Hematopoietic multipotent progenitor cell treated with erythropoietin and hydrocortisone succinate and interleukin-3 and kit ligand, for 6 days (in vitro differentiated cells): Measurements from ENCODE around the gene CFAP45.

Experiments used
- DNase-seq: peaks from one replicate; pipeline ENCODE4 v3.0.0-alpha.2; 2015

CFAP45 gene

GRCh38 chr1:159870704-159871103 is 29.3 kb downstream of the CFAP45 start:
- no peak for DNase-seq

DNA sequence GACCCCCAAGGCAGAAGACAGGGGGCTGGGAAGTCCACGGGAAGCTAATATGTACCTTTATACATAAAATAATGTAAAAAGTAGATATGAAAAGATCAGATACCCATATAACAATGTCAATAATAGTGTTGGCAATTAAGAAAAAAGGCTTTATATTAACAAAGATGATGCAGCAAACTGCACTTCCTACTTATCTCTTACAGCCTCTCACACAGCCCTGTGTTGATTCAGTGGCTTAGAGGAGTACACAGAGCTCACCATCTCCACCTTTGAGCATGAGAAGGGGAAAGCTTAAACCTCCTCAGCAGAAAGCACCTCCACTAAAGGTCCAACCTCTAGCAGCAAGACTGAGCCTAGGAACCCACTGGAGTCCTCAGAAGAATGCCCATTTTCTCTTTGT is 30.4 kb downstream of the CFAP45 start:
- DNase-seq = peak; percentile 60

DNA sequence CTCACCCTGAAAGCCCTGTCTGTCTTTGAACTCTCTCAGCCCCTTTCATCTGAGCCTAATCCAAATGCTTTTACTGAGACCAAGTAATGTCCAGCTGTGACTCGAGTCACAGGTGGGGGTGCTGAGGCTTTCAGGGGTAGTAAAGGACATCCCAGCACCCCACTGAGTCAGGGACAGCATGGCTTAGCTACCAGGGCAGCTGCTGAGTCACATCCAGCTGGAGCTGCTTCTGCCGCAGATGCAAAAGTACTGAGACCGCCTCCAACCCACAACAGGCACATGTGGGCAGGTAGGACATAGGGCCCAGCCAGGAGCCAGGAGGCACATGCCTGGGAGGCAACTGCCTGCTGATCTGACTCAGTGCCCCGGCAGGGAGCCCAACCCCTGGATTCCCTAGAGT is 30.8 kb downstream of the CFAP45 start:
- DNase-seq = peak; percentile 59

DNA sequence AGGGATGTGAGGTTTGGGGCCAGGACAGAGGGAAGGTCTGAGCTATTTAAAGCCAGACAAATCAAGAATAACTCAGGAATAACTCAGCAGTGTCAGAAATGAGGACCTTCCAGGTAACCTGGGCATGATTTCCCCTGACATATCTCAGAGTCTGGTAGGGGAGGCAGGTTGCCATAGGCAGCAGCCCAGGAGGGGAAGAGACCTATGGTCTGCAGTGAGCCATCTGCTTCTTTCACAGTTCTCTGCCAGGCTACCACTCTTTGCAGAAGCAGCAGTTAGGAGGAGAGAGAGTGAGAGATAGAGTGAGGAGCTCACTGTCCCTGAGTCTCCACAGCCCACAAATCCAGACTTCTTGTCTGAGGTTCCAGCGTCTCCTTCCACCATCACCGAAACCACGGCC is 31.2 kb downstream of the CFAP45 start:
- peak; percentile 28 for DNase-seq

DNA sequence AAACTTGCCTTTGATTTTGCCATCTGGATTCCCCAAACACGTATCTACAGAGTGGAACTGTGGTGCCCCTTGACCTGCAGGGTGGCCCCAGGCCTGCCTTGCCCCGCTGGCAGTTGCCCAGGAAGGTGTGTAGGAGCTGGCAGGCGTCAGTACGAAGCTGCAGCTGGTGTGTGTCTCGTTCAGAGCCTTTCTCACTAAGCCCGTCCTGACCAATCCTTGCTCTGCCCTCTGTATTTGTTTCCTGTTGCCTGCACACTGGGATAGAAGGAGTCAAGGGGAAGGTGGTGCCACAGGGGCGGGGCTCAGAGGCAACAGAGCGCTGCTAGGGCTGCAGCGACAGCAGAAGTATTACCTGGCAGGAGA is 32.3 kb downstream of the CFAP45 start:
- DNase-seq = no peak

GRCh38 chr1:159866905-159867663 is 32.9 kb downstream of the CFAP45 start:
- DNase-seq = no peak

- DNase-seq = no peak
Observed at GRCh38 chr1:159866066-159866465, 33.9 kb downstream of the CFAP45 start.

DNA sequence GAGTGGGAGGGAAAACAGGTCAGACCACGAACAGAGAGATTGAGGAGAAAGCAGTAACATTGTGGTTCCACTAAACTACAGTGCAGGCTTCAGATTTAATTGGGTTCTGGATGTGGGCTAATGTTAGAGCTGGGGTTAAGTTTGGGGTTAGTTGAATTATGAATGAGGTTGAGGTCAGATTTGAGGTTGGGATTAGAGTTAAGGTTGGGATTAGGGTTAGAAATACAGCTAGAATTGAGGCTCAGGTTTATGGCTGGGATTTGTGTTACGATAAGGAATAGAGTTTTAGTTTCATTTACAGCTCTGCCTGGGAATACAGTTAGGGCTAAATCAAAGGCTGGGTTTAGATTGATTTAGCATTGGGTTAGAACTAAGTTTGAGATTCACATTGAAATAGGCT is 35.7 kb downstream of the CFAP45 start:
- no peak for DNase-seq

GRCh38 chr1:159862557-159862956 is 37.4 kb downstream of the CFAP45 start, which contains the start of gene VSIG8:
Gene VSIG8 (minus strand): TSS chr1:159862657. CDS start chr1:159862521, 136 bp downstream.
- no peak for DNase-seq

GRCh38 chr1:159862031-159862430 is 37.9 kb downstream of the CFAP45 start:
- no peak for DNase-seq

- no peak for DNase-seq
Observed at GRCh38 chr1:159861218-159861617, 38.7 kb downstream of the CFAP45 start.

DNA sequence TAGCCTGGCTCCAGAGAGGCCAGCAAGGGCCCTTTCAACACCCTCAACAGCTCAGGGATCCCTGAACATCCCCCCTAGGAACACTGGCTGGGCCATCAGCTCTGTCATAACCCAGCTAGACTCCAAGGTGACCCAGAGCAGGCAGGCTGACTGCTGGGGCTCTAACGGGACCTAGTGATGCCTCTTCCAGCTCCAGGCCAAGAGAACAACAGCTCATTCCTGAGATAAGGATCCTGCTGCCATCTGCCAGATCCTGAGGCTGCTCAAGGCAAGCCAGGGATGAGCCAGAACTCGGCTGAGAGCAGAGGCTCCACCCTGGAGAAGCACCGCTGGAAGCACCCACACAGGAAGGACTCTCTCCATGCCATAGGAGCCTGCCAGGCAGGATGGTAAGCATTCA is 39.5 kb downstream of the CFAP45 start:
- DNase-seq = no peak

DNA sequence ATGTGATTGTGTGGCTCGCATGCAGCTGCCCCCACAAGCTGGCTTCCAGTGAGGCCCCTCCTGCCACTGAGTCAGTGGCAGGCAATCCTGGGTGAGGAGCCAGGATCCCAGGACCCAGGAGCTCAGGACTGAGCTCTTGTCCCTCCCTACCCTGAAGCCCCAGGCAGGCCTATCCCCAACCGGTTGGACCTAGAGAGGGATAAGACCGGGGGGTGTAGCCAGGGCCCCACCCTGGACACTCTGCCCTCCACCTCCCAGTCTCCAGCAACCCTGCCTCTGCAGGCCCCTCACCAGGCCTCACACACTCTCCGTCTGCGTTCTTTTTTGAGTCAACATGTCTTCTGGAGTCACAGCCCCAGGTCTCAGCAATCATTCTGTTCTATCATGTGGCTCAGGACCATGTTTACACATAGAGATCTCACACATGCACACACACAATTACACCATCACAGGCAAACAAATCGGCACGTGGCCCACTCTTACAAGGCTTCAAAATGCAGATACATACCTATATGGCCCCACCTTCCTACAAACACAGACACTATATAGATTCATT is 40.1 kb downstream of the CFAP45 start:
- no peak for DNase-seq

DNA sequence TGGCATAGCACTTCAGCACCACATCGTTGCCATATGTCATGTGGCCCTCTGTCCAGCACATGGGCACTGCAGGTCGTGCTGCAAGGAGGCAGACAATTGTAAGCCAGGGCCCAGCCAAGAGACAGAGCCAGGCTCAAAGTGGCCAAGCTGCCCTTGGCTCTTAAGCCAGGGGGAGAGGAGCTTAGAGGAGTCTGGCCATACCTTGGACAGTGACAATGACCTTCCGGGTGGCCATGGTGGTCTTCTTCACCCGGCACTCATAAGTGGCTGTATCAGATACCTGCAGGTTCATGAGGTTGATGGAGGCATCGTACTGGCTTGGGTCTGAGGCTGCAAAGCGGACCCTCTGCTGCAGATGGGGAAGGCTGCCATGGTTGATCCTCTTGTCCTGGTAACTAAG is 42.1 kb downstream of the CFAP45 start:
- no peak for DNase-seq

DNA sequence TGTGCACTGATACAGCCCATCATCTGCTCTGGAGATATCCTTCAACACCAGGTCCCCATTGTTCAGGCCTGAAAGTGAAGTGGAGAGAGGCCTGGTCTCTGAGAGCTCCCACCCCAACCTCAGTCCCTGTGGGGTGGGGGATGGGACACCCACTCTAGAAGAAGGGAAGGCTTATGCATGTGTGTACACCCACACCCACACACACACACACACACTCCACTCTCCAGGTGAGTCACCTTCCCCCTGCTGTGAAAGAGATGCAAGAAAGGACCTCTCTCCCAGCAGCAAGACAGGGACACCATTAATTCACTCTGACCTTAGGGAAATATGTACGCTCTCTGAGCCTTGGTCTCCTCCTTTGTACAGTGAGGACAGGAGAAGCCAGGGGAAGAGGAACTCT is 43.4 kb downstream of the CFAP45 start:
- DNase-seq = no peak

GRCh38 chr1:159855709-159856108 is 44.3 kb downstream of the CFAP45 start:
- DNase-seq = no peak

DNA sequence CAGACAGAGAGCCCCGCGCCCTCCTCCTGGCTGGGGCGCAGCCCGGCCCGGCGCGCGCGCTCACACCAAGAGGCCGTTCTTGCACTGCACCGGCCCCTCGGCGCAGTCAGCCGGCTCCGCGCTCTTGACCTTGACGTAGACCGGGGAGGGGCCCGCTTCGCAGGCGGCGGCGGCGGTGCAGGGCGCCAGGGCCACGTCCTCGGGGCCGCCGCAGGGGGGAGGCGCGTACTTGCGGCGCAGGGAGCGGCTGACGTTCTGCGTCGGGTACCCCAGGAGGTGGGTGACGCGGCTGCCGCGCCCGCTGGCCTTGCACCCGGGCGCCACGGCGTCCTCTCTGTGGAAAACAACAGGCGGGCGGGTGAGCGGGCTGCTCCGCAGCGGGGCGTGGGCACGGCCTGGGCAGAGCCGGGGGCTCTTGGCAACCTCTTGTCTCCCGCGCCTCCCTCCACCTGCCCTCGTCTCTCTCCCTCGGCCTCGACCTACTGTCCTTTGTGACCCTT is 45.2 kb downstream of the CFAP45 start:
- peak; percentile 87 for DNase-seq

GRCh38 chr1:159854116-159854692 is 45.8 kb downstream of the CFAP45 start:
- peak; percentile 67 for DNase-seq

GRCh38 chr1:159853417-159854115 is 46.4 kb downstream of the CFAP45 start:
- DNase-seq = no peak

GRCh38 chr1:159851407-159851806 is 48.6 kb downstream of the CFAP45 start:
- DNase-seq = peak; percentile 54

GRCh38 chr1:159849626-159850366 is 50.2 kb downstream of the CFAP45 start:
- no peak for DNase-seq

DNA sequence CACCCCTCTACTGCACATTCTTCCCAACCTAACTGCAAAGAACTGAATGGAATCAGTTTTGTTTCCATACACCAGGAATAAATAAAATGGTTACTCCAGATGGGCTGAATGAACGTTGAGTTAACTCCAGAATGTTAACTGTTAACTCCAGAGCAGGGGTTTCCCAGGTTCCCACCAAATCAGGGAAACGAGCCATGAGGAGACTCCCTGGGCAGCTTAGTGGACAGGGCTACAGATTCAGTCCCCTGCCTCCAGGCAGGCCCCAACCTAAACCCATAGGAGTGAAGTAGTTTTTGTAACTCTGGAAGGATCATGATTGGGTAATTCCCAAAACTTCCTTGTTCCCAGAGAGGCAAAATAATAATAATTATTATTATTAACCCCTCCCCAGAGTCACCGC is 51.6 kb downstream of the CFAP45 start:
- no peak for DNase-seq

DNA sequence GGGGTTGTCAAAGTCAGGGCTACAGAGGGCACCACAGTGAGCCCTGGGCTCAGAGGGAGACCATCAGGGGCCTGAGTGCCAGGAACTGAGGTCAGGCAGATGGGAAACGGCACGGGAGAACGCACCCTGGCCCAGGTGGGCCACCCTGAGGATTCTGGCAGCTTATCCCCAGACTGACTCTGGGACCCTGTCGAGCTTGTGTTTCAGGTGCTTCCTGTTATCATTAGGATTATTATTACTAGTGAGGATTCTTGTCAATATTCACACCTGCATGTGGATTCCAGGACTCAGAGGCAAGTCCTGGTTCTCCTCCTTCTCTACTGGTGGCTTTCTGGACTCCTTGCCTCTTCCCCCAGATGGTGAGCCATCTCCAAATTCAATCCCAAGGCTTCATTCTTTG is 52.7 kb downstream of the CFAP45 start:
- no peak for DNase-seq
